H1 (cell line): ENCODE measurements around the gene RRM2. TPM values are rescaled to one million over a fixed set of nuclear protein-coding genes. Genes with fewer than 3 reads are reported as not detected.

ENCODE experiments used
- MAX ChIP-seq: IDR thresholded peaks from 2 replicates; pipeline ENCODE4 v1.6.1; 2012; ENCODE audit warnings: inconsistent platforms
- polyA plus RNA-seq, 7 experiments: library from polyadenylated mRNA; depleted of rRNA in 3 of 7; stranded (reverse) in 5 of 7; unstranded in 2 of 7; fragments of >200 nt in 5 of 7; fragments of 200-250 nt in 2 of 7; gene quantifications; 1 replicate in 5 of 7; 2 replicates in 1 of 7; 4 replicates in 1 of 7; pipeline versions ENCODE4 v1.2.1 to v1.2.3, GENCODE V29; 2011 to 2013; ENCODE audit warnings: missing spikeins in 2 of 7, mixed read lengths in 2 of 7
- total RNA-seq: library from RNA; stranded (reverse); fragmentation: NEBNext Ultra II Directional; extraction: Animal tissue kit (Norgen Biotek cat#: 25700); gene quantifications from 2 replicates; pipeline ENCODE4 v1.2.1, GENCODE V29; 2021

RRM2 gene
- total and polyA plus RNA-seq, 2 of the 8 experiments (the other 6 are each of a cell fraction or from before 2014, with no cell fraction given): 37.7 to 215 TPM

GRCh38 chr2:10076511-10076910, 46.0 kb upstream of the RRM2 start (continued):
- no peak for TF ChIP-seq MAX
